LNCaP clone FGC (cell line): Measurements from ENCODE around the gene CYP2F1.
"Not testable (repeated sequence)": the region's sequence is repeated elsewhere in the genome, so short reads cannot be mapped to it uniquely, and the experiment has no call there.

Source experiments
- DNase-seq: peaks from one replicate; pipeline ENCODE4 v3.0.0-alpha.2; 2011; ENCODE audit warnings: low read depth
- H3K4me3 ChIP-seq: 2 replicates; pipeline ENCODE4 v1.5.1; 2011; ENCODE audit warnings: mild to moderate bottlenecking, low read depth, low read length, control low read depth
- CTCF ChIP-seq: IDR thresholded peaks from 2 replicates; pipeline ENCODE4 v1.5.1; 2012; ENCODE audit warnings: mild to moderate bottlenecking; ENCODE audit not compliant: control insufficient read depth, insufficient read depth; ENCODE audit errors: extremely low read depth

Gene CYP2F1

GRCh38 chr19:41128692-41129091 lies 14.5 kb downstream of the CYP2F1 start:
- DNase-seq, result no peak
- H3K4me3 ChIP-seq, result no peak overlapping the region
- no peak for TF ChIP-seq CTCF

GRCh38 chr19:41131186-41131585 lies 17.0 kb downstream of the CYP2F1 start:
- DNase-seq, result no peak
- TF ChIP-seq CTCF, result no peak
- no peak overlapping the region for H3K4me3 ChIP-seq

DNA sequence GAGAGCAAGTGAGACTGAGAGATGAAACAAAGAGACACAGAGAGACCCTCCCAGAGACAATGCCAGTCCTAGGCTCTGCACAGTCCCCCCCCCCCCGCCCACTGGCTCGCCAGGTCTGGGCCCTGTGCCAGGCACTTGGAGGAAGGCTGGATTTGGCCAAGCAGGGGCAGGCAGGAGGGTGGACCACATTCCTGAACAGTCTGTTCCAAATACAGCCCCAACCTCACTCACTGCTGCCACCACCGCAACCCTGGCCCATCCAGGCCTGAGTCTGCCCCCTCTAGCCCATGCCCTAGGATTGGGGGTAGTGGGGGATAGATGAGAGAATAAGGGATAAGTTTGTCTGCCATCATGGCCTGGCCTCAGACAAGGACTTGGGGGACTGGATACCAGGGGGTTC lies 19.0 kb downstream of the CYP2F1 start:
- H3K4me3 ChIP-seq, result no peak overlapping the region
- no peak for DNase-seq
- TF ChIP-seq CTCF, result no peak

DNA sequence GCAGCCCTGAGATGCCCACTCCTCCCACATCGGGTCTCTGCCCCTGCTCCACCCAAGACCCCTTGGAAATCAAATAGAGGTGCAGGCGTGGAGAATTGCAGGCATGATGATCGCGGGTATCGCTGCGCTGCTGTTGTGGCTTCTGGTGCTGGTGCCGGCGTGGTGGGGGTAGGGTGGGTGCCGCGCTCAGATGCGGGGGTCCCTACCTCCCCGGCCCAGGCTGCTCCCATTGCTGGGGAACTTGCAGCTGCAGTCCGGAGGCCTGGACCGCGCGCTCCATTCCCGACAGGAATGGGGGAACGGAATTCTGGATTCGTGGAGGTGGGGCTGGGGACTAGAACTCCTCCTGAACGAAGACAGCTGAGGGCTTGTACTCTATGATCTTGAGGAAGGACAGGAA lies 20.4 kb downstream of the CYP2F1 start:
- TF ChIP-seq CTCF, result no peak
- H3K4me3 ChIP-seq, result no peak overlapping the region
- DNase-seq, result no peak

DNA sequence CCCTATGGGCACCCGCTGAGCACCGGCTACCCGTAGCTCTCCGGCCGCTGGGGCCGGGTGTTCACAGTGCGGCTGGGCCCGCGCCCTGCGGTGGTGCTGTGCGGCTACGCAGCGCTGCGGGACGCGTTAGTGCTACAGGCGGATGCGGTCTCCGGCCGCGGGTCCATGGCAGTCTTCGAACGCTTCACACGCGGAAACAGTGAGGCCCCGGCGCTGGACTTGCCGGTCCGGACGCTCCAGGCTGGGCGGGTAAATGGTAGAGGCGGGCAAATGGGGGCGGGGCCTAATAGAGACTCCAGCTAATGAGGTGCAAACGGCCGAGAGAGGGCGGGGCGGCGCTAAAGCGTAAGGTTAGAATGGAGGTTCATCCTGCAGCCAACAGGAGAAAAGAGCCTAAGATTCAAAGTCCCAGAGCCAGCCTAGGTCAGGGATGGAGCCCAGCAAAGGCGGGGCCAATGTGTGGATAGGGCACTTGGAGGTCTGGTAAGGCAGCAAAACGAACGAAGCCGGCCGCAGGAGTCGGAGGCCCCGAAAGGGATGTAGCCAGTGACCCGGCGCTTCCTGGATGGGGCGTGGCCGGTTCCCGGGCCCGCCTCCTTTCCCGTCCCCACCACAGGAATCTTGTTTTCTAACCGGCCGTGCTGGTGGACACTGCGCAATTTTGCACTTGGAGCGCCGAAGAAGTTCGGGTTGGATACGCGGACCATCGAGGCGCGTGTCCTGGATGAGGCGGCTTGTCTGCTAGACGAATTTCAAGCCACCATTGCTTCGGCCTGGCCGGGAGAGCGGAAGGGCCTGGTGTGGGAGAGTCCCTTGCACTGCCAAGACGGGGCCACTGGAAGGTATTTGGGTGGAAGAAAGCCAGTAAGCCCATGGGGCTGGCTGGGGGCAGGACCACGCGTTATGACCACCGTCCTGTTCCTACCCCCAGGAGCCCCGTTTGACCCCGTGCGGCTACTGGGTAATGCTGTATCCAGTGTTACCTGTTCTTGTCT lies 21.5 kb downstream of the CYP2F1 start:
- DNase-seq, H3K4me3 ChIP-seq: not testable (repeated sequence)

GRCh38 chr19:41136636-41137455 lies 22.6 kb downstream of the CYP2F1 start:
- H3K4me3 ChIP-seq, result no peak overlapping the region
- DNase-seq, result no peak
- no peak for TF ChIP-seq CTCF

- H3K4me3 ChIP-seq, result no peak overlapping the region
- peak; percentile 35 for DNase-seq
Measured at GRCh38 chr19:41144403-41144802, 30.2 kb downstream of the CYP2F1 start.

More at GRCh38 chr19:41144403-41144802, 30.2 kb downstream of the CYP2F1 start:
- peak; percentile 67 for TF ChIP-seq CTCF
